Spleen (tissue), 11 donors: ENCODE data around the gene CARM1. TPM values are rescaled to one million over a fixed set of nuclear protein-coding genes. Genes with fewer than 3 reads are reported as not detected.
"Not testable (repeated sequence)": the region's sequence is repeated elsewhere in the genome, so short reads cannot be mapped to it uniquely, and the experiment has no call there.

Experiments used
- DNase-seq: peaks from one replicate; pipeline ENCODE4 v3.0.0-alpha.2; 2020
- H3K27ac ChIP-seq, 8 donors: fragments of 200-600 bp; sonication (generic) in 7 of 8; 1 replicate in 4 of 8; 2 replicates in 4 of 8; pipeline versions ENCODE4 v1.5.0 to v1.8.0; 2016 to 2021; ENCODE audit warnings: inconsistent platforms in 4 of 8, mild to moderate bottlenecking in 4 of 8, moderate library complexity in 1 of 8
- H3K27me3 ChIP-seq, 7 donors: fragments of 200-600 bp; sonication (generic) in 6 of 7; replicated peaks in 1 of 7; 1 replicate in 4 of 7; 2 replicates in 3 of 7; pipeline versions ENCODE4 v1.5.0 to v1.8.0; 2016 to 2021; ENCODE audit warnings: inconsistent platforms in 3 of 7, mild to moderate bottlenecking in 1 of 7
- H3K36me3 ChIP-seq, 6 donors: fragments of 200-600 bp; sonication (generic) in 5 of 6; 1 replicate in 4 of 6; 2 replicates in 2 of 6; pipeline versions ENCODE4 v1.5.0 to v1.8.0; 2016 to 2021; ENCODE audit warnings: inconsistent platforms in 2 of 6
- H3K4me1 ChIP-seq, 6 donors: fragments of 200-600 bp; sonication (generic) in 5 of 6; 1 replicate in 3 of 6; 2 replicates in 3 of 6; pipeline versions ENCODE4 v1.5.0 to v1.8.0; 2016 to 2021; ENCODE audit warnings: inconsistent platforms in 3 of 6
- H3K4me3 ChIP-seq, 8 donors: fragments of 200-600 bp; sonication (generic) in 7 of 8; 1 replicate in 4 of 8; 2 replicates in 4 of 8; pipeline versions ENCODE4 v1.5.0 to v1.8.0; 2016 to 2021; ENCODE audit warnings: inconsistent platforms in 4 of 8, mild to moderate bottlenecking in 4 of 8, moderate library complexity in 2 of 8
- H3K9me3 ChIP-seq, 8 donors: fragments of 200-600 bp; sonication (generic) in 7 of 8; 1 replicate in 4 of 8; 2 replicates in 4 of 8; pipeline versions ENCODE4 v1.5.0 to v1.8.0; 2016 to 2021; ENCODE audit warnings: inconsistent platforms in 4 of 8
- CTCF ChIP-seq, 11 experiments: fragments of 200-600 bp in 7 of 11; fragments of 450-650 bp in 4 of 11; sonication (generic) in 4 of 11; IDR thresholded peaks in 8 of 11; conservative IDR thresholded peaks in 3 of 11; 1 replicate in 7 of 11; 2 replicates in 4 of 11; pipeline versions ENCODE4 v1.4.0 to v1.8.0; 2016 to 2021; ENCODE audit warnings: antibody characterized with exemption in 11 of 11, inconsistent platforms in 4 of 11, mild to moderate bottlenecking in 1 of 11
- POLR2A ChIP-seq, 3 donors: fragments of 450-650 bp; IDR thresholded peaks; one replicate each; pipeline ENCODE4 v1.5.1; 2017; ENCODE audit warnings: antibody characterized with exemption in 3 of 3, mild to moderate bottlenecking in 1 of 3
- POLR2AphosphoS5 ChIP-seq, 3 donors: sonication (generic); formaldehyde crosslinking; IDR thresholded peaks; one replicate each; pipeline ENCODE4 v1.5.1; 2017; ENCODE audit warnings: antibody characterized with exemption in 3 of 3
- WGBS, 5 donors: extraction: QIAGEN DNeasy Blood & Tissue Kit in 3 of 5; methylation state at CpG; one replicate each; pipeline versions ENCODE4 v1.1.5 to v1.1.7; 2013 to 2018; 5-methylcytosine and 5-hydroxymethylcytosine counted together
- intact Hi-C: fragments of 100-400 bp; cut with DNase I; formaldehyde crosslinking; loops from one replicate; pipeline ENCODE4 v1.15.0; 2023; ENCODE audit warnings: low total_unique reads
- polyA plus RNA-seq, 3 donors: library from polyadenylated mRNA; stranded (reverse); fragments of 200-250 nt; gene quantifications; one replicate each; pipeline ENCODE4 v1.2.1, GENCODE V29; 2013
- total RNA-seq, 7 donors: library from RNA; depleted of rRNA in 3 of 7; stranded (reverse); fragments of >200 nt in 3 of 7; fragmentation: NEBNext Ultra II Directional in 4 of 7; extraction: Animal tissue kit (Norgen Biotek cat#: 25700) in 4 of 7; gene quantifications; one replicate each; pipeline versions ENCODE4 v1.1.0 to v1.2.1, GENCODE V29; 2016 to 2021
- donor health status: healthy with polysubstance abuse.
- donor health status: DM: no; HTN: no; CAD: no; lungs with moderate emphysema.
- donor health status: DM: no; HTN: no; CAD: no.
- donor health status: Bipolar disorder and iron deficiency.
- donor health status: healthy.
- donor health status: DM: no; HTN: no; CAD: no.
- donor health status: DM: yes; HTN: yes; CAD: no.

CARM1 gene
- total and polyA plus RNA-seq, 10 donors, result 13.6 to 32.0 (median 24.6) TPM

DNA sequence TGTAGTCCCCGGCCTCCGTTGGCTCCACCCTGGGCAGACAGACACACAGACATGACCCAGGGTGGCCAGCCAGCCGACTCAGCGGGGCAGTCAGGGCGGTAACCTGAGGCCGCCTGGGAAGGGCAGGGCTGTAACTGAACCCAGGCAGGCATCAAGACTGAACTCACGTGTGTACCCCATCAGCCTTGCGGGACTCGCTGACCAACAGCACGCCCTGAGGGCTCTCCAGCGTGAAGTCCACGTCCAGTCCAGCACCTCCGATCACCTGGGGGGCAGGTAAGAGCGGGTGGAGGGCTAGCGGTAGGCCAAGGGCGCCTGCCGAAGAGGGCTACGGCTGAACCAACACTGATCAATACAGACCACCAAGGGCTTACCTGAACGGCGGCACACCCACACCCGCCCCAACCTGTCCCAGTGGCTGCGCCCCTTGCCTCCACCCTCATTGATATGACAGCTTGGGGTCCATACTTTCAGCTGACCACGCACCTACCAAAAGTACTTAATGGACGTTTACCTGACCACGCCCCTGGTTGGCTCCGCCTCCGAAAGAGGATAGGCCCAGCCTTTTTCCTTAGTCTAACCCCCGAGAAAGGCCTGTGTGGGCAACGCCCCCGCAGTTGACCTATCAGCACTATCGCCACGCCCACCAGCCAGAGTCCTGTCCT is 36.1 kb upstream of the CARM1 start:
- Histone ChIP-seq H3K27ac (peak overlapping the region; percentile 97 to 100 (median 98)), H3K4me1 (peaks cover 6 to 18% (median 14%) of the 10 kb centered on the region in 6 donors), H3K27me3 (no peaks in the 10 kb centered on the region), H3K4me3 (peak overlapping the region in 7 of 8 donors; percentile 63 to 92 (median 72)), H3K36me3 (peaks cover 0 to 51% (median 38%) of the 10 kb centered on the region in 6 donors), H3K9me3 (peaks cover 0 to 12% (median 2%) of the 10 kb centered on the region in 8 donors)
- WGBS, 5 donors, result 53 to 71% (median 63%) methylated on average over 19 to 32 of the region's 32 CpGs
- intact Hi-C loops, result no loop called here
- no peak for TF ChIP-seq CTCF (IDR thresholded peaks at IDR 0.05 in 8 of 11, conservative IDR thresholded peaks at IDR 0.05 in 3 of 11)
- peak in 2 of 3 donors; percentile 5 to 68 for TF ChIP-seq POLR2AphosphoS5 (IDR thresholded peaks at IDR 0.05)
- peak; percentile 87 for DNase-seq

- TF ChIP-seq POLR2AphosphoS5 (IDR thresholded peaks at IDR 0.05) (peak; percentile 86 to 94 (median 90)), POLR2A (IDR thresholded peaks at IDR 0.05) (peak in 2 of 3 donors; percentile 9 to 61), CTCF (IDR thresholded peaks at IDR 0.05 in 8 of 11, conservative IDR thresholded peaks at IDR 0.05 in 3 of 11) (peak in 9 of 11 experiments; percentile 40 to 70 (median 55))
- intact Hi-C loops, result no loop called here
- no peaks in the 10 kb centered on the region for H3K27me3 ChIP-seq
- peaks cover 0 to 12% (median 2%) of the 10 kb centered on the region in 8 donors for H3K9me3 ChIP-seq
- peak within 1 kb of the TSS; percentile 97 to 100 (median 98) for H3K27ac ChIP-seq
- peak; percentile 98 for DNase-seq
- 0 to 1% (median 1%) methylated on average over 36 to 50 of the region's 50 CpGs for WGBS, 5 donors
- H3K36me3 ChIP-seq, result peaks cover 0 to 44% (median 32%) of the 10 kb centered on the region in 6 donors
- H3K4me1 ChIP-seq, result peaks cover 6 to 18% (median 14%) of the 10 kb centered on the region in 6 donors
- peak within 1 kb of the TSS; percentile 63 to 92 (median 70) for H3K4me3 ChIP-seq
Observed at GRCh38 chr19:10835754-10836478, 35.4 kb upstream of the CARM1 start, which contains the start of gene TMED1. Gene TMED1 (minus strand): TSS chr19:10836212. CDS start chr19:10836191, 21 bp downstream.

GRCh38 chr19:10836479-10837330 is 34.6 kb upstream of the CARM1 start:
- TF ChIP-seq CTCF (IDR thresholded peaks at IDR 0.05 in 8 of 11, conservative IDR thresholded peaks at IDR 0.05 in 3 of 11), result peak in 1 of 11 experiments; percentile 3
- TF ChIP-seq POLR2AphosphoS5 (IDR thresholded peaks at IDR 0.05), result no peak
- Histone ChIP-seq H3K9me3 (peaks cover 0 to 12% (median 2%) of the 10 kb centered on the region in 8 donors), H3K4me3 (peak overlapping the region; percentile 63 to 92 (median 70)), H3K36me3 (peaks cover 0 to 36% (median 24%) of the 10 kb centered on the region in 6 donors), H3K27ac (peak overlapping the region; percentile 97 to 100 (median 98)), H3K4me1 (peaks cover 6 to 18% (median 14%) of the 10 kb centered on the region in 6 donors), H3K27me3 (no peaks in the 10 kb centered on the region)
- intact Hi-C loops, result no loop called here
- WGBS, 5 donors, result 35 to 42% (median 38%) methylated on average over 36 to 38 of the region's 38 CpGs
- peak; percentile 94 for DNase-seq

GRCh38 chr19:10837649-10838048 is 33.7 kb upstream of the CARM1 start:
- intact Hi-C loops, H3K4me3 ChIP-seq, DNase-seq, H3K27me3 ChIP-seq, H3K27ac ChIP-seq: not testable (repeated sequence)
- Histone ChIP-seq H3K36me3 (peaks cover 0 to 26% (median 14%) of the 10 kb centered on the region in 6 donors), H3K9me3 (peaks cover 0 to 12% (median 2%) of the 10 kb centered on the region in 8 donors), H3K4me1 (peaks cover 6 to 18% (median 14%) of the 10 kb centered on the region in 6 donors)
- WGBS, 5 donors, result 95 to 98% (median 96%) methylated on average over 7 of the region's 7 CpGs
